Stimulated activated CD4-positive, alpha-beta T cell treated with anti-CD3 and anti-CD28 coated beads, TNF-alpha, amount 100 ng/mL, for 4 hours (primary cell): Measurements from ENCODE around the gene SPTA1.

Source experiments
- DNase-seq, 3 experiments: peaks; one replicate each; pipeline ENCODE4 v3.0.0-alpha.2; 2020; ENCODE audit warnings: low read depth in 3 of 3

SPTA1 gene

GRCh38 chr1:158572226-158572625 is 114.3 kb downstream of the SPTA1 start:
- no peak for DNase-seq

- no peak for DNase-seq
Observed at GRCh38 chr1:158570480-158570879, 116.0 kb downstream of the SPTA1 start, which contains the start of gene OR6P1. Gene OR6P1, minus strand, starts transcription at chr1:158570580. Its CDS starts 6,976 bp downstream, at chr1:158563604.

GRCh38 chr1:158564608-158565007 is 121.9 kb downstream of the SPTA1 start:
- no peak for DNase-seq

GRCh38 chr1:158563853-158564252 is 122.7 kb downstream of the SPTA1 start:
- DNase-seq = no peak
